ENCODE data around the gene C9.
"Not testable (repeated sequence)": the region's sequence is repeated elsewhere in the genome, so short reads cannot be mapped to it uniquely, and the experiment has no call there.

C9 gene

GRCh38 chr5:39266442-39266841, 97.9 kb downstream of the C9 start:
- in situ Hi-C loops (cut with HindIII; ENCODE audit: low sequenced_read_pairs): no loop called here

- in situ Hi-C loops (cut with HindIII; ENCODE audit: low sequenced_read_pairs): no loop called here
Measured at GRCh38 chr5:39264528-39264927, 99.8 kb downstream of the C9 start.

GRCh38 chr5:39262981-39263380, 101.3 kb downstream of the C9 start:
- in situ Hi-C loops (cut with HindIII; ENCODE audit: low sequenced_read_pairs): no loop called here

- in situ Hi-C loops (cut with HindIII; ENCODE audit: low sequenced_read_pairs): no loop called here
Measured at GRCh38 chr5:39260095-39260494, 104.2 kb downstream of the C9 start.

- in situ Hi-C loops (cut with HindIII; ENCODE audit: low sequenced_read_pairs): loop anchor here (5.0 kb wide), 1 partner anchor 55 kb away; no protein-coding TSS in a partner anchor
Measured at GRCh38 chr5:39257554-39257953, 106.7 kb downstream of the C9 start.

GRCh38 chr5:39256477-39257235, 107.6 kb downstream of the C9 start:
- in situ Hi-C loops (cut with HindIII; ENCODE audit: low sequenced_read_pairs): loop anchor here (5.0 kb wide), 1 partner anchor 56 kb away; no protein-coding TSS in a partner anchor

GRCh38 chr5:39255406-39255805, 108.9 kb downstream of the C9 start:
- in situ Hi-C loops (cut with HindIII; ENCODE audit: low sequenced_read_pairs): loop anchor here (5.0 kb wide), 1 partner anchor 57 kb away; no protein-coding TSS in a partner anchor

GRCh38 chr5:39254671-39255070, 109.6 kb downstream of the C9 start:
- in situ Hi-C loops (cut with HindIII; ENCODE audit: low sequenced_read_pairs): loop anchor here (5.0 kb wide), 1 partner anchor 58 kb away; no protein-coding TSS in a partner anchor

- in situ Hi-C loops (cut with HindIII; ENCODE audit: low sequenced_read_pairs): no loop called here
Measured at GRCh38 chr5:39253196-39253595, 111.1 kb downstream of the C9 start.

- in situ Hi-C loops (cut with HindIII; ENCODE audit: low sequenced_read_pairs): no loop called here
Measured at GRCh38 chr5:39249564-39250274, 114.6 kb downstream of the C9 start.

- in situ Hi-C loops (cut with HindIII; ENCODE audit: low sequenced_read_pairs): no loop called here
Measured at GRCh38 chr5:39249069-39249468, 115.2 kb downstream of the C9 start.

- in situ Hi-C loops (cut with HindIII; ENCODE audit: low sequenced_read_pairs): no loop called here
Measured at GRCh38 chr5:39240750-39241149, 123.5 kb downstream of the C9 start.

- in situ Hi-C loops (cut with HindIII; ENCODE audit: low sequenced_read_pairs): no loop called here
Measured at GRCh38 chr5:39238366-39239105, 125.8 kb downstream of the C9 start.

- in situ Hi-C loops (cut with HindIII; ENCODE audit: low sequenced_read_pairs): no loop called here
Measured at GRCh38 chr5:39236718-39237117, 127.6 kb downstream of the C9 start.

- in situ Hi-C loops (cut with HindIII; ENCODE audit: low sequenced_read_pairs): no loop called here
Measured at GRCh38 chr5:39235648-39236047, 128.6 kb downstream of the C9 start.

- in situ Hi-C loops (cut with HindIII; ENCODE audit: low sequenced_read_pairs): not testable (repeated sequence)
Measured at GRCh38 chr5:39234494-39234893, 129.8 kb downstream of the C9 start.
